Duodenal mucosa (tissue), 2 donors: Measurements from ENCODE around the gene GAA.
A peak's percentile ranks its signal among the peaks of the same experiment; 100 is the strongest.

ENCODE experiments used
- H3K27ac ChIP-seq: one replicate; pipeline ENCODE4 v1.7.0; 2013; ENCODE audit warnings: low read depth, low read length
- H3K27me3 ChIP-seq, 2 donors: one replicate each; pipeline ENCODE4 v1.7.0; 2013; ENCODE audit warnings: low read length in 2 of 2, control low read depth in 1 of 2; ENCODE audit not compliant: insufficient read depth in 2 of 2, control insufficient read depth in 1 of 2
- H3K36me3 ChIP-seq, 2 donors: one replicate each; pipeline ENCODE4 v1.7.0; 2013; ENCODE audit warnings: low read length in 2 of 2, control low read depth in 1 of 2; ENCODE audit not compliant: insufficient read depth in 2 of 2, control insufficient read depth in 1 of 2
- H3K4me1 ChIP-seq, 2 donors: one replicate each; pipeline ENCODE4 v1.7.0; 2013; ENCODE audit warnings: low read length in 2 of 2, control low read depth in 1 of 2; ENCODE audit not compliant: insufficient read depth in 2 of 2, control insufficient read depth in 1 of 2
- H3K4me3 ChIP-seq, 2 donors: one replicate each; pipeline ENCODE4 v1.7.0; 2013; ENCODE audit warnings: low read length in 2 of 2, low read depth in 1 of 2
- H3K9ac ChIP-seq, 2 donors: one replicate each; pipeline ENCODE4 v1.7.0; 2013; ENCODE audit warnings: low read length in 2 of 2, low read depth in 1 of 2
- H3K9me3 ChIP-seq, 2 donors: one replicate each; pipeline ENCODE4 v1.7.0; 2013; ENCODE audit warnings: low read length in 2 of 2, control low read depth in 1 of 2; ENCODE audit not compliant: control insufficient read depth in 1 of 2

The GAA gene

GRCh38 chr17:80095844-80096475 is 5.4 kb upstream of the GAA start:
- Histone ChIP-seq H3K4me1 (no peaks in the 10 kb centered on the region), H3K9ac (no peak overlapping the region), H3K9me3 (no peaks in the 10 kb centered on the region), H3K36me3 (no peaks in the 10 kb centered on the region), H3K27ac (no peak overlapping the region), H3K4me3 (no peak overlapping the region), H3K27me3 (no peaks in the 10 kb centered on the region)

- Histone ChIP-seq H3K4me3 (no peak overlapping the region), H3K36me3 (no peaks in the 10 kb centered on the region), H3K27me3 (no peaks in the 10 kb centered on the region), H3K9ac (no peak overlapping the region), H3K4me1 (no peaks in the 10 kb centered on the region), H3K27ac (no peak overlapping the region), H3K9me3 (no peaks in the 10 kb centered on the region)
These were observed 4.8 kb upstream of the GAA start for GRCh38 chr17:80096561-80097021.

- no peak overlapping the region for H3K27ac ChIP-seq
- H3K9me3 ChIP-seq: no peaks in the 10 kb centered on the region
- no peaks in the 10 kb centered on the region for H3K36me3 ChIP-seq
- no peak overlapping the region for H3K4me3 ChIP-seq
- peaks cover 2 to 3% of the 10 kb centered on the region in 2 donors for H3K4me1 ChIP-seq
- no peaks in the 10 kb centered on the region for H3K27me3 ChIP-seq
- H3K9ac ChIP-seq: no peak overlapping the region
These were observed 4.2 kb upstream of the GAA start for GRCh38 chr17:80097127-80097621.

GRCh38 chr17:80097844-80098691 is 3.3 kb upstream of the GAA start:
- H3K27me3 ChIP-seq: no peaks in the 10 kb centered on the region
- no peak overlapping the region for H3K27ac ChIP-seq
- H3K4me3 ChIP-seq: no peak overlapping the region
- H3K9me3 ChIP-seq: no peaks in the 10 kb centered on the region
- no peak overlapping the region for H3K9ac ChIP-seq
- H3K36me3 ChIP-seq: no peaks in the 10 kb centered on the region
- H3K4me1 ChIP-seq: peaks cover 10 to 12% of the 10 kb centered on the region in 2 donors

- Histone ChIP-seq H3K4me1 (peaks cover 14 to 16% of the 10 kb centered on the region in 2 donors), H3K36me3 (no peaks in the 10 kb centered on the region), H3K4me3 (no peak overlapping the region), H3K27ac (no peak overlapping the region), H3K27me3 (no peaks in the 10 kb centered on the region), H3K9ac (no peak overlapping the region), H3K9me3 (no peaks in the 10 kb centered on the region)
These were observed 1.9 kb upstream of the GAA start for GRCh38 chr17:80099291-80100034.

- Histone ChIP-seq H3K9me3 (no peaks in the 10 kb centered on the region), H3K27me3 (no peaks in the 10 kb centered on the region), H3K4me1 (peaks cover 14 to 16% of the 10 kb centered on the region in 2 donors), H3K9ac (no peak overlapping the region), H3K36me3 (no peaks in the 10 kb centered on the region), H3K27ac (no peak overlapping the region), H3K4me3 (no peak overlapping the region)
These were observed 1.4 kb upstream of the GAA start for GRCh38 chr17:80100035-80100323.

- Histone ChIP-seq H3K27me3 (no peaks in the 10 kb centered on the region), H3K27ac (peak overlapping the region; percentile 10)
These were observed 724 bp downstream of the GAA start for GRCh38 chr17:80101946-80102663.

GRCh38 chr17:80102664-80103448 is 1.5 kb downstream of the GAA start:
- H3K36me3 ChIP-seq: no peaks in the 10 kb centered on the region
- H3K27me3 ChIP-seq: no peaks in the 10 kb centered on the region
- no peaks in the 10 kb centered on the region for H3K9me3 ChIP-seq
- no peak overlapping the region for H3K27ac ChIP-seq
- peaks cover 14 to 16% of the 10 kb centered on the region in 2 donors for H3K4me1 ChIP-seq
- H3K9ac ChIP-seq: no peak overlapping the region
- no peak overlapping the region for H3K4me3 ChIP-seq

More at GRCh38 chr17:80101946-80102663, 724 bp downstream of the GAA start:
- Histone ChIP-seq H3K9ac (peak overlapping the region; percentile 87 to 94), H3K9me3 (no peaks in the 10 kb centered on the region), H3K4me3 (peak overlapping the region; percentile 97 to 98), H3K4me1 (peaks cover 14 to 16% of the 10 kb centered on the region in 2 donors), H3K36me3 (no peaks in the 10 kb centered on the region)

- Histone ChIP-seq H3K36me3 (no peaks in the 10 kb centered on the region), H3K27me3 (no peaks in the 10 kb centered on the region), H3K27ac (no peak overlapping the region), H3K4me1 (peaks cover 14 to 16% of the 10 kb centered on the region in 2 donors), H3K9me3 (no peaks in the 10 kb centered on the region), H3K9ac (no peak overlapping the region), H3K4me3 (no peak overlapping the region)
These were observed 2.2 kb downstream of the GAA start for GRCh38 chr17:80103449-80104085.
